Activated CD4-positive, CD25-positive, alpha-beta regulatory T cell treated with anti-CD3 and anti-CD28 coated beads, Interleukin-2, amount 50 U/mL, for 72 hours (primary cell): ENCODE data around the gene ACP7.
"Not testable (repeated sequence)": the region's sequence is repeated elsewhere in the genome, so short reads cannot be mapped to it uniquely, and the experiment has no call there.

Source experiments
- DNase-seq: peaks from one replicate; pipeline ENCODE4 v3.0.0; 2021

Gene ACP7

GRCh38 chr19:39110263-39110967, 26.2 kb downstream of the ACP7 start:
- peak; percentile 75 for DNase-seq

- DNase-seq = no peak
These were observed 27.5 kb downstream of the ACP7 start for GRCh38 chr19:39111593-39112199.

- DNase-seq = no peak
These were observed 28.2 kb downstream of the ACP7 start for GRCh38 chr19:39112338-39112890.

GRCh38 chr19:39113199-39113598, 29.0 kb downstream of the ACP7 start:
- DNase-seq = no peak

GRCh38 chr19:39115105-39115847, 31.1 kb downstream of the ACP7 start:
- DNase-seq = no peak

GRCh38 chr19:39117023-39117422, 32.9 kb downstream of the ACP7 start:
- DNase-seq = not testable (repeated sequence)

- DNase-seq = no peak
These were observed 35.7 kb downstream of the ACP7 start for GRCh38 chr19:39119830-39120229.

GRCh38 chr19:39122934-39123731, 39.0 kb downstream of the ACP7 start:
- DNase-seq = no peak

- DNase-seq = no peak
These were observed 40.1 kb downstream of the ACP7 start for GRCh38 chr19:39124136-39124764.

GRCh38 chr19:39125199-39125553, 41.0 kb downstream of the ACP7 start:
- no peak for DNase-seq

- DNase-seq = peak; percentile 98
These were observed 41.6 kb downstream of the ACP7 start, which contains the start of gene PAK4 for GRCh38 chr19:39125554-39126311. PAK4 (plus strand) TSS chr19:39125786; CDS start chr19:39169554, 43,768 bp downstream.

- no peak for DNase-seq
These were observed 42.4 kb downstream of the ACP7 start for GRCh38 chr19:39126312-39127187.

- no peak for DNase-seq
These were observed 43.8 kb downstream of the ACP7 start for GRCh38 chr19:39127812-39128515.

GRCh38 chr19:39128516-39129079, 44.4 kb downstream of the ACP7 start:
- DNase-seq = no peak

GRCh38 chr19:39129116-39129515, 44.9 kb downstream of the ACP7 start:
- no peak for DNase-seq

GRCh38 chr19:39130337-39131254, 46.4 kb downstream of the ACP7 start:
- DNase-seq = no peak

- no peak for DNase-seq
These were observed 47.1 kb downstream of the ACP7 start for GRCh38 chr19:39131255-39131755.

- DNase-seq = no peak
These were observed 48.3 kb downstream of the ACP7 start for GRCh38 chr19:39132344-39132969.
